Caco-2 (cell line): Measurements from ENCODE around the gene SUV39H1. TPM values are rescaled to one million over a fixed set of nuclear protein-coding genes. Genes with fewer than 3 reads are reported as not detected.
"Not testable (repeated sequence)": the region's sequence is repeated elsewhere in the genome, so short reads cannot be mapped to it uniquely, and the experiment has no call there.

Experiments
- BruUV-seq: library from RNA; stranded (reverse); fragments of 400-500 nt; replicated peaks from 2 replicates; lab custom pipeline; 2021; lab: Mats Ljungman, UMichigan
- CTCF ChIA-PET: fragments of 300-600 bp; sonication (Branson Sonifier 250); formaldehyde crosslinking; loops from one replicate; lab custom pipeline; 2022; ENCODE audit warnings: antibody characterized with exemption; lab: Charles Lee
- POLR2A ChIA-PET: fragments of 300-600 bp; sonication (Branson Sonifier 250); formaldehyde crosslinking; loops from one replicate; lab custom pipeline; 2022; ENCODE audit warnings: antibody characterized with exemption; lab: Charles Lee
- DNase-seq, 2 experiments: peaks; one replicate each; pipeline versions ENCODE4 v3.0.0 to v3.0.0-alpha.2; 2020 to 2022
- H3K27me3 ChIP-seq: replicated peaks from 2 replicates; pipeline ENCODE4 v1.6.0; 2011; ENCODE audit warnings: low read length; ENCODE audit not compliant: control insufficient read depth, insufficient read depth
- H3K36me3 ChIP-seq: 2 replicates; pipeline ENCODE4 v1.5.1; 2011; ENCODE audit warnings: low read length; ENCODE audit not compliant: control insufficient read depth, insufficient read depth
- H3K4me1 ChIP-seq: fragments of 250-450 bp; sonication (Bioruptor Pico); 2 replicates; pipeline ENCODE4 v1.5.1; 2020; ENCODE audit warnings: mild to moderate bottlenecking
- H3K4me3 ChIP-seq: 2 replicates; pipeline ENCODE4 v1.5.1; 2011; ENCODE audit warnings: low read depth, mild to moderate bottlenecking, control low read depth, low read length
- H3K9me3 ChIP-seq: fragments of 250-450 bp; sonication (Bioruptor Pico); 2 replicates; pipeline ENCODE4 v1.5.1; 2020; ENCODE audit warnings: mild to moderate bottlenecking, moderate library complexity
- H3K27ac Mint-ChIP-seq: one replicate; pipeline ENCODE4 v1.8.0; 2022; ENCODE audit warnings: mixed read lengths; ENCODE audit not compliant: unreplicated experiment
- H3K27me3 Mint-ChIP-seq: one replicate; pipeline ENCODE4 v1.8.0; 2022; ENCODE audit warnings: mixed read lengths; ENCODE audit not compliant: insufficient read depth, unreplicated experiment
- H3K36me3 Mint-ChIP-seq: one replicate; pipeline ENCODE4 v1.8.0; 2022; ENCODE audit warnings: mild to moderate bottlenecking, mixed read lengths; ENCODE audit not compliant: insufficient read depth, unreplicated experiment
- H3K4me1 Mint-ChIP-seq: one replicate; pipeline ENCODE4 v1.8.0; 2022; ENCODE audit warnings: low read depth, mixed read lengths; ENCODE audit not compliant: unreplicated experiment
- H3K4me3 Mint-ChIP-seq: one replicate; pipeline ENCODE4 v1.8.0; 2022; ENCODE audit warnings: mild to moderate bottlenecking, moderate library complexity, mixed read lengths; ENCODE audit not compliant: unreplicated experiment
- H3K9me3 Mint-ChIP-seq: one replicate; pipeline ENCODE4 v1.8.0; 2022; ENCODE audit warnings: mixed read lengths; ENCODE audit not compliant: unreplicated experiment
- CTCF ChIP-seq, 2 experiments: fragments of 200-600 bp in 1 of 2; IDR thresholded peaks; 1 replicate in 1 of 2; 2 replicates in 1 of 2; pipeline versions ENCODE4 v1.5.1 to v1.8.0; 2011 to 2022; ENCODE audit warnings: antibody characterized with exemption in 1 of 2, control low read depth in 1 of 2, inconsistent platforms in 1 of 2, low read depth in 1 of 2, low read length in 1 of 2, mild to moderate bottlenecking in 1 of 2, moderate library complexity in 1 of 2; ENCODE audit not compliant: insufficient read depth in 1 of 2, severe bottlenecking in 1 of 2, unreplicated experiment in 1 of 2
- intact Hi-C: fragments of 100-400 bp; cut with micrococcal nuclease; formaldehyde crosslinking; loops from one replicate; pipeline ENCODE4 v1.10.0; 2022; ENCODE audit not compliant: unreplicated experiment
- total RNA-seq: library from RNA; stranded (reverse); gene quantifications from 2 replicates; pipeline ENCODE4 v1.2.3, GENCODE V29; 2022

SUV39H1 gene
- total RNA-seq, 1 experiment from 2014 or later, result 15.8 TPM

- intact Hi-C loops, H3K36me3 ChIP-seq, H3K9me3 Mint-ChIP-seq, H3K27me3 ChIP-seq, H3K4me1 Mint-ChIP-seq, DNase-seq, H3K27me3 Mint-ChIP-seq, H3K4me3 Mint-ChIP-seq, CTCF ChIA-PET, H3K36me3 Mint-ChIP-seq, H3K9me3 ChIP-seq, POLR2A ChIA-PET, H3K4me3 ChIP-seq, H3K4me1 ChIP-seq, BruUV-seq, H3K27ac Mint-ChIP-seq: not testable (repeated sequence)
Observed at GRCh38 chrX:48680925-48681324, 15.6 kb upstream of the SUV39H1 start.

GRCh38 chrX:48681539-48682183 is 14.9 kb upstream of the SUV39H1 start:
- Mint-ChIP-seq H3K27me3 (no peaks in the 10 kb centered on the region), H3K9me3 (no peaks in the 10 kb centered on the region)

GRCh38 chrX:48682795-48683194 is 13.7 kb upstream of the SUV39H1 start:
- H3K4me3 ChIP-seq, H3K36me3 ChIP-seq, H3K9me3 ChIP-seq, POLR2A ChIA-PET, BruUV-seq, H3K27me3 Mint-ChIP-seq, intact Hi-C loops, H3K27ac Mint-ChIP-seq, H3K4me1 ChIP-seq, CTCF ChIA-PET, H3K9me3 Mint-ChIP-seq, H3K4me1 Mint-ChIP-seq, DNase-seq, H3K27me3 ChIP-seq, H3K36me3 Mint-ChIP-seq, H3K4me3 Mint-ChIP-seq: not testable (repeated sequence)

More at GRCh38 chrX:48681539-48682183, 14.9 kb upstream of the SUV39H1 start:
- Histone ChIP-seq H3K27me3 (no peaks in the 10 kb centered on the region), H3K4me1 (no peaks in the 10 kb centered on the region), H3K36me3 (no peaks in the 10 kb centered on the region), H3K9me3 (no peaks in the 10 kb centered on the region), H3K4me3 (no peak overlapping the region)
- H3K4me1 Mint-ChIP-seq, result no peaks in the 10 kb centered on the region
- DNase-seq, result no peak
- H3K27ac Mint-ChIP-seq, result no peak overlapping the region
- no peaks in the 10 kb centered on the region for H3K36me3 Mint-ChIP-seq
- POLR2A ChIA-PET, result no interaction called here
- intact Hi-C loops, result no loop called here
- no peak for TF ChIP-seq CTCF (IDR thresholded peaks at IDR 0.05; ENCODE audit: insufficient read depth in 1 of 2, low read depth in 1 of 2, low read length in 1 of 2, severe bottlenecking in 1 of 2, unreplicated experiment in 1 of 2)
- CTCF ChIA-PET, result no interaction called here
- no peak overlapping the region for H3K4me3 Mint-ChIP-seq
- BruUV-seq, result no TSS peak

GRCh38 chrX:48683411-48683982 is 13.0 kb upstream of the SUV39H1 start, which contains the start of gene WAS:
Gene WAS, plus strand, starts transcription at chrX:48683799. Its CDS starts 55 bp downstream, at chrX:48683854.
- Mint-ChIP-seq H3K4me1 (no peaks in the 10 kb centered on the region), H3K9me3 (no peaks in the 10 kb centered on the region), H3K27me3 (no peaks in the 10 kb centered on the region), H3K27ac (no peak within 1 kb of the TSS), H3K36me3 (no peaks in the 10 kb centered on the region), H3K4me3 (no peak within 1 kb of the TSS)
- no peak for TF ChIP-seq CTCF (IDR thresholded peaks at IDR 0.05; ENCODE audit: insufficient read depth in 1 of 2, low read depth in 1 of 2, low read length in 1 of 2, severe bottlenecking in 1 of 2, unreplicated experiment in 1 of 2)
- H3K27me3 ChIP-seq, result no peaks in the 10 kb centered on the region
- H3K4me1 ChIP-seq, result no peaks in the 10 kb centered on the region
- H3K4me3 ChIP-seq, result no peak within 1 kb of the TSS
- CTCF ChIA-PET, result no interaction called here
- no TSS peak for BruUV-seq
- POLR2A ChIA-PET, result no interaction called here
- intact Hi-C loops, result no loop called here
- H3K9me3 ChIP-seq, result no peaks in the 10 kb centered on the region
- H3K36me3 ChIP-seq, result no peaks in the 10 kb centered on the region
- no peak for DNase-seq
